Suprapubic skin (tissue), 3 donors: ENCODE measurements around the gene STX4.

Experiments
- EP300 ChIP-seq: sonication (generic); formaldehyde crosslinking; IDR thresholded peaks from one replicate; pipeline ENCODE4 v1.6.1; 2017; ENCODE audit warnings: antibody characterized with exemption
- TF ChIP-seq, protein P1 (sequence below), 2 donors: fragments of 200-600 bp in 1 of 2; fragments of 450-650 bp in 1 of 2; sonication (generic) in 1 of 2; IDR thresholded peaks; one replicate each; pipeline ENCODE4 v1.5.1; 2016 to 2019; ENCODE audit warnings: antibody characterized with exemption in 2 of 2, mild to moderate bottlenecking in 1 of 2, moderate library complexity in 1 of 2

DNA sequence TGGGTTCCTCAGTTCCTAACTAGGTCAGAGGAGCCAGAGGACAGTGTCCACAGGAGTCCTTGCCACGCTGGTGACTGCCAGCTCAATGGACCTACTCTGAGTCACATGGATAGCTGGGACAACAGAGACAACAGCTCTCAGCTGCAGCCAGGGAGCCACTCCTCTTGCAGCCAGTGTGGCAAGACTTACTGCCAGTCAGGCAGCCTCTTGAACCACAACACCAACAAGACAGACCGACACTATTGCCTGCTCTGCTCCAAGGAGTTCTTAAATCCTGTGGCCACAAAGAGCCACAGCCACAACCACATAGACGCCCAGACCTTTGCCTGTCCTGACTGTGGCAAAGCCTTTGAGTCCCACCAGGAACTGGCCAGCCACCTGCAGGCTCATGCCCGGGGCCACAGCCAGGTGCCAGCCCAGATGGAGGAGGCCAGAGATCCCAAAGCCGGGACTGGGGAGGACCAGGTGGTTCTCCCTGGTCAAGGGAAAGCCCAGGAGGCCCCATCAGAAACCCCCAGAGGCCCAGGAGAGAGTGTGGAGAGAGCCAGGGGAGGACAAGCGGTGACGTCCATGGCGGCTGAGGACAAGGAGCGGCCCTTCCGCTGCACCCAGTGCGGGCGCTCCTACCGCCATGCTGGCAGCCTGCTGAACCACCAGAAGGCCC is 47.5 kb downstream of the STX4 start:
- TF ChIP-seq, protein P1, sequence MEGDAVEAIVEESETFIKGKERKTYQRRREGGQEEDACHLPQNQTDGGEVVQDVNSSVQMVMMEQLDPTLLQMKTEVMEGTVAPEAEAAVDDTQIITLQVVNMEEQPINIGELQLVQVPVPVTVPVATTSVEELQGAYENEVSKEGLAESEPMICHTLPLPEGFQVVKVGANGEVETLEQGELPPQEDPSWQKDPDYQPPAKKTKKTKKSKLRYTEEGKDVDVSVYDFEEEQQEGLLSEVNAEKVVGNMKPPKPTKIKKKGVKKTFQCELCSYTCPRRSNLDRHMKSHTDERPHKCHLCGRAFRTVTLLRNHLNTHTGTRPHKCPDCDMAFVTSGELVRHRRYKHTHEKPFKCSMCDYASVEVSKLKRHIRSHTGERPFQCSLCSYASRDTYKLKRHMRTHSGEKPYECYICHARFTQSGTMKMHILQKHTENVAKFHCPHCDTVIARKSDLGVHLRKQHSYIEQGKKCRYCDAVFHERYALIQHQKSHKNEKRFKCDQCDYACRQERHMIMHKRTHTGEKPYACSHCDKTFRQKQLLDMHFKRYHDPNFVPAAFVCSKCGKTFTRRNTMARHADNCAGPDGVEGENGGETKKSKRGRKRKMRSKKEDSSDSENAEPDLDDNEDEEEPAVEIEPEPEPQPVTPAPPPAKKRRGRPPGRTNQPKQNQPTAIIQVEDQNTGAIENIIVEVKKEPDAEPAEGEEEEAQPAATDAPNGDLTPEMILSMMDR (IDR thresholded peaks at IDR 0.05) = no peak
- no peak for TF ChIP-seq EP300
